ENCODE measurements around the gene ATL2. TPM values are rescaled to one million over a fixed set of nuclear protein-coding genes. Genes with fewer than 3 reads are reported as not detected.
A peak's percentile ranks its signal among the peaks of the same experiment; 100 is the strongest.

The ATL2 gene
- total and polyA plus RNA-seq, 2 of the 8 experiments (the other 6 are each of a cell fraction or from before 2014, with no cell fraction given), result 38.8 to 84.6 TPM

- peaks cover 34 to 66% of the 10 kb centered on the region in 2 experiments for H3K79me2 ChIP-seq (ENCODE audit: control insufficient read depth in 1 of 2, insufficient read depth in 2 of 2, low read length in 2 of 2)
- H3K23ac ChIP-seq (ENCODE audit: insufficient read length), result no peak overlapping the region
- DNase-seq (ENCODE audit: low read depth in 1 of 2, low spot score in 2 of 2) (no peak), FAIRE-seq (no peak)
- no peak overlapping the region for H3K9ac ChIP-seq (replicated peaks in 1 of 4; ENCODE audit: extremely low read depth in 1 of 4, low read depth in 3 of 4, low read length in 3 of 4)
- H2BK20ac ChIP-seq (ENCODE audit: low read length), result no peak overlapping the region
- peaks cover 8% of the 10 kb centered on the region for H3K23me2 ChIP-seq (ENCODE audit: low read depth, low read length)
- 84% methylated on average over 2 of the region's 2 CpGs; no CpG with 5 or more reads in 1 of the 2 experiments for WGBS, 2 experiments (ENCODE audit: extremely low coverage in 1 of 2, insufficient coverage in 1 of 2, insufficient read length in 1 of 2, insufficient replicate concordance in 2 of 2, low coverage in 1 of 2, low lambda C conversion rate in 2 of 2, missing lambda C conversion rate in 1 of 2)
- peak overlapping the region in 1 of 4 experiments; percentile 98; a peak in 2 of 8 replicates for H3K4me3 ChIP-seq (ENCODE audit: extremely low read depth in 1 of 4, insufficient read depth in 2 of 4, low read depth in 3 of 4, low read length in 4 of 4)
- peaks cover 0 to 4% (median 1%) of the 10 kb centered on the region in 4 experiments; a peak in 2 of 8 replicates for H3K36me3 ChIP-seq (ENCODE audit: control insufficient read depth in 2 of 4, insufficient read depth in 4 of 4, low read length in 3 of 4)
- TF ChIP-seq SIRT6 (IDR thresholded peaks at IDR 0.05; ENCODE audit: low read length), result no peak
- no peak for TF ChIP-seq ZNF274 (IDR thresholded peaks at IDR 0.05; ENCODE audit: borderline replicate concordance, extremely low read depth, low read length)
- no peak for TF ChIP-seq POU5F1 (IDR thresholded peaks at IDR 0.05; ENCODE audit: low read depth, low read length)
- no peak for TF ChIP-seq NRF1 (IDR thresholded peaks at IDR 0.05; ENCODE audit: low read depth, low read length)
- TF ChIP-seq RFX5 (IDR thresholded peaks at IDR 0.05; ENCODE audit: borderline replicate concordance, low read depth, low read length), result no peak
- TF ChIP-seq, protein P1, sequence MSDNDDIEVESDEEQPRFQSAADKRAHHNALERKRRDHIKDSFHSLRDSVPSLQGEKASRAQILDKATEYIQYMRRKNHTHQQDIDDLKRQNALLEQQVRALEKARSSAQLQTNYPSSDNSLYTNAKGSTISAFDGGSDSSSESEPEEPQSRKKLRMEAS (IDR thresholded peaks at IDR 0.05), result no peak
- TF ChIP-seq BCL11A (IDR thresholded peaks at IDR 0.05; ENCODE audit: low read depth in 2 of 2, low read length in 2 of 2), result no peak
- no peak for TF ChIP-seq CEBPB (IDR thresholded peaks at IDR 0.05; ENCODE audit: low read depth, low read length)
- no peak for TF ChIP-seq EGR1 (IDR thresholded peaks at IDR 0.05; ENCODE audit: borderline replicate concordance, low read depth, low read length)
- TF ChIP-seq TAF1 (IDR thresholded peaks at IDR 0.05; ENCODE audit: low read depth, low read length), result no peak
- H3K14ac ChIP-seq (ENCODE audit: insufficient read length), result no peak overlapping the region
- no peak overlapping the region for H2BK120ac ChIP-seq (replicated peaks; ENCODE audit: low read depth, low read length)
- no peak overlapping the region for H4K91ac ChIP-seq (replicated peaks; ENCODE audit: insufficient read length, low read length)
- H2BK12ac ChIP-seq (ENCODE audit: low read depth, low read length), result no peak overlapping the region
- H2BK5ac ChIP-seq (ENCODE audit: low read depth, low read length), result no peak overlapping the region
- H3K4ac ChIP-seq (replicated peaks; ENCODE audit: insufficient read length, low read depth, low read length), result no peak overlapping the region
- H3K27ac ChIP-seq (ENCODE audit: low read depth, low read length), result no peak overlapping the region
- CTCF ChIA-PET (ENCODE audit: partially characterized antibody), result interaction anchor here (0.7 to 4.6 kb wide), 18 partner anchors 15 to 135 kb away, joined by 3 to 40 read pairs (median 4); no protein-coding TSS in a partner anchor
- H3K18ac ChIP-seq (ENCODE audit: extremely low read depth, low read length), result no peak overlapping the region
- no peak overlapping the region for H2AK5ac ChIP-seq (ENCODE audit: low read depth, low read length)
- no peaks in the 10 kb centered on the region for H3K79me1 ChIP-seq (ENCODE audit: low read depth, low read length)
- H3K27me3 ChIP-seq (replicated peaks in 1 of 4; ENCODE audit: control insufficient read depth in 3 of 4, extremely low read depth in 1 of 4, insufficient read depth in 3 of 4, low read length in 3 of 4), result no peaks in the 10 kb centered on the region
- H4K20me1 ChIP-seq (replicated peaks in 1 of 2; ENCODE audit: control insufficient read depth in 1 of 2, insufficient read depth in 2 of 2, low read length in 2 of 2), result peaks cover 13 to 23% of the 10 kb centered on the region in 2 experiments
- POLR2A ChIA-PET (ENCODE audit: partially characterized antibody), result interaction anchor here (0.5 to 1.8 kb wide), 5 partner anchors 53 to 159 kb away, joined by 3 to 7 read pairs (median 4); no protein-coding TSS in a partner anchor
- H2AFZ ChIP-seq (ENCODE audit: low read length), result no peak overlapping the region
- no peak overlapping the region for H2BK15ac ChIP-seq (ENCODE audit: low read length)
- H4K5ac ChIP-seq (ENCODE audit: insufficient read length, low read depth, low read length), result no peak overlapping the region
- peaks cover 0 to 7% (median 4%) of the 10 kb centered on the region in 4 experiments; a peak in 3 of 7 replicates for H3K4me1 ChIP-seq (replicated peaks in 1 of 4; ENCODE audit: control insufficient read depth in 3 of 4, insufficient read depth in 4 of 4, low read length in 3 of 4)
- H3K56ac ChIP-seq (replicated peaks; ENCODE audit: insufficient read length, low read depth, low read length), result no peak overlapping the region
- H4K8ac ChIP-seq (ENCODE audit: extremely low read depth, insufficient read depth, low read length), result no peak overlapping the region
- no peaks in the 10 kb centered on the region for H3K9me3 ChIP-seq (ENCODE audit: insufficient read depth in 2 of 2, low read depth in 1 of 2, low read length in 1 of 2)
- H3K4me2 ChIP-seq (ENCODE audit: insufficient read depth in 1 of 2, low read depth in 2 of 2, low read length in 2 of 2), result peak overlapping the region; percentile 62 to 76; a peak in 2 of 4 replicates
These were observed 2.1 kb downstream of the ATL2 start for GRCh38 chr2:38374984-38375383.

All from H1 (cell line).